HepG2 (cell line): ENCODE data around the gene MRPL43. TPM values are rescaled to one million over a fixed set of nuclear protein-coding genes. Genes with fewer than 3 reads are reported as not detected.
A peak's percentile ranks its signal among the peaks of the same experiment; 100 is the strongest.

Source experiments
- GABPA ChIP-seq, 2 experiments: IDR thresholded peaks; 2 replicates each; pipeline ENCODE4 v1.6.1; 2011 to 2016; ENCODE audit warnings: low read depth in 2 of 2, low read length in 1 of 2, missing biosample characterization in 1 of 2, missing genetic modification characterization in 1 of 2
- HNRNPK ChIP-seq: fragments of 200-400 bp; formaldehyde crosslinking; IDR thresholded peaks from 2 replicates; pipeline ENCODE4 v1.6.1; 2018; ENCODE audit warnings: low read length, low read depth, moderate library complexity, mild to moderate bottlenecking; ENCODE audit not compliant: poor library complexity, severe bottlenecking
- JUND ChIP-seq: sonication (generic); formaldehyde crosslinking; IDR thresholded peaks from 2 replicates; pipeline ENCODE4 v1.8.0; 2022; ENCODE audit warnings: mild to moderate bottlenecking, missing genetic modification reagents
- NFYC ChIP-seq: IDR thresholded peaks from 2 replicates; pipeline ENCODE4 v1.6.1; 2016; ENCODE audit warnings: missing genetic modification reagents, missing compliant biosample characterization
- NR2C2 ChIP-seq: sonication (generic); formaldehyde crosslinking; IDR thresholded peaks from 2 replicates; pipeline ENCODE4 v1.4.0; 2020; ENCODE audit warnings: missing genetic modification reagents, mild to moderate bottlenecking, moderate library complexity, borderline replicate concordance
- NR2F6 ChIP-seq, 2 experiments: IDR thresholded peaks; 2 replicates each; pipeline ENCODE4 v1.6.1; 2016; ENCODE audit warnings: antibody characterized with exemption in 1 of 2, mild to moderate bottlenecking in 1 of 2
- PCBP2 ChIP-seq: fragments of 200-400 bp; formaldehyde crosslinking; optimal IDR thresholded peaks from 2 replicates; pipeline ENCODE3; 2018; ENCODE audit warnings: low read length, low read depth; ENCODE audit not compliant: poor library complexity, severe bottlenecking
- ZNF232 ChIP-seq: sonication (generic); formaldehyde crosslinking; IDR thresholded peaks from 2 replicates; pipeline ENCODE4 v1.4.0; 2020; ENCODE audit warnings: missing genetic modification reagents, borderline replicate concordance
- ZNF329 ChIP-seq: sonication (generic); formaldehyde crosslinking; IDR thresholded peaks from 2 replicates; pipeline ENCODE4 v1.9.0; 2021; ENCODE audit warnings: low read depth, mild to moderate bottlenecking, missing genetic modification reagents
- polyA plus RNA-seq, 8 experiments: library from polyadenylated mRNA; depleted of rRNA in 3 of 8; stranded (reverse) in 7 of 8; unstranded in 1 of 8; fragments of >200 nt; fragmentation: Illumina TruSeq in 4 of 8; extraction: Trizol in 4 of 8; gene quantifications; 2 replicates each; pipeline versions ENCODE4 v1.2.1 to v1.2.3, GENCODE V29; 2011 to 2016; ENCODE audit warnings: low read depth in 4 of 8, missing spikeins in 1 of 8, mixed read lengths in 1 of 8; ENCODE audit not compliant: insufficient read depth in 1 of 8
- total RNA-seq, 5 experiments: library from RNA; depleted of rRNA; stranded (reverse); fragments of >200 nt; fragmentation: Illumina TruSeq; extraction: Trizol; gene quantifications; 2 replicates each; pipeline ENCODE4 v1.2.3, GENCODE V29; 2016; ENCODE audit warnings: low read depth in 1 of 5
- TF ChIP-seq, protein P1 (sequence below): sonication (generic); formaldehyde crosslinking; conservative IDR thresholded peaks from 2 replicates; pipeline ENCODE4 v1.5.0; 2020; ENCODE audit warnings: missing genetic modification reagents
- TF ChIP-seq, protein P2 (sequence below): sonication (generic); formaldehyde crosslinking; IDR thresholded peaks from one replicate; pipeline ENCODE4 v1.5.1; 2020; ENCODE audit warnings: mild to moderate bottlenecking, missing genetic modification reagents; ENCODE audit errors: not compliant biosample characterization
- TF ChIP-seq, protein P3 (sequence below): sonication (generic); formaldehyde crosslinking; conservative IDR thresholded peaks from 2 replicates; pipeline ENCODE4 v1.8.0; 2022; ENCODE audit warnings: mild to moderate bottlenecking, moderate library complexity, missing genetic modification reagents
- TF ChIP-seq, protein P4 (sequence below): sonication (generic); formaldehyde crosslinking; IDR thresholded peaks from 2 replicates; pipeline ENCODE4 v1.5.1; 2020; ENCODE audit warnings: mild to moderate bottlenecking, moderate library complexity, missing genetic modification reagents

MRPL43 gene
- total and polyA plus RNA-seq, 2 of the 13 experiments (the other 11 are each of a cell fraction or from before 2014, with no cell fraction given): 71.0 to 73.7 TPM

DNA sequence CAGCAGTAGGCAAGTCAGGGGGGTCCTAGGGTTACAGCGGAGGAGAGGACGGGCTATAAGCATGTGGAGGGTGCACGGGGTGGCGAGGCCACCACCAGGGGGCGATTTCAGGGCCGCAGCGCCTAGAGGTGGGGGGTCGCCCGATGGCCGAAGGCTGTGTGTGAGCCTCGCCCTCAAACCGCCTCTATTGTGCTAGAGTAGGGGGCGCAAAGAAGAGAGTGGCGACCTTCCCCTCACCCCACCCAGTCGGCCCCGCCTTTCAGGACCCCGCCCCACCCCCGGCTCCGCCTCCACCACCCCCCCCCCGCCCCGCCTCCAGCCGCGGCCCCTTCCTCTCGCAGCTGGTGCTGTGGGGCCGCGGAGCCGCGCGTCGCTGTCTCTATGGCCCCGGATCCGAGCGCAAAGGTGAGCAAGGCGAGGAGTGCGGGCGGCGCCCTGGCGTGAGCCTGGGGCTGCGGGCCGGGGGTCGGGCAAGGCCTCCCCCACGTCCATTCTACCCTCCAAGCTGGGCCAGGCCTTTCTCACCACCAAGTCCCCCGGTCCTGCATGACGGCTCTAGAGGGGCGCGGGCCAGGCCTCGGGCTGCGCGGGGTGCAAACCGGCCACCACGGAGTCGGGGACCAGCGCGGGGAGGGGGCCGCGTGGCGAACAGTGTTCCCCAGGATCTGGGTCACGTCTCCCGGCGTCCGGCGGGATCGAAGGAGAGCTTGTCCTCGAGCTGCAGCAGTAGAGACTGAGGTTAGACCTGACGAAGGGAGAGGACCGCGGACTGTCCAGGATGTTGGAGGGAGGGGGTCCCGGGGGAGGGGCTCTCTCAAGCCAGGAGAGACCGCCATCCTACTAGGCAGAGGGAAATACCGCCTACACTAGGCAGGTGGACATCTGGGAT is 17.9 kb downstream of the MRPL43 start, which contains the start of gene SEMA4G (continued):
- TF ChIP-seq ZNF329 (CRISPR knock-in tag): no peak
- TF ChIP-seq GABPA (IDR thresholded peaks at IDR 0.05; ENCODE audit: low read depth, low read length): no peak
- no peak for TF ChIP-seq GABPA (CRISPR knock-in tag; IDR thresholded peaks at IDR 0.05; ENCODE audit: low read depth)
- TF ChIP-seq ZNF232: no peak
- peak; percentile 34; the same call in 1 of the 2 replicates for TF ChIP-seq NR2F6 (IDR thresholded peaks at IDR 0.05)
- peak; percentile 6; the same call in 1 of the 2 replicates for TF ChIP-seq NR2F6 (CRISPR knock-in tag; IDR thresholded peaks at IDR 0.05)
- peak; percentile 65 for TF ChIP-seq HNRNPK
- TF ChIP-seq, protein P1, sequence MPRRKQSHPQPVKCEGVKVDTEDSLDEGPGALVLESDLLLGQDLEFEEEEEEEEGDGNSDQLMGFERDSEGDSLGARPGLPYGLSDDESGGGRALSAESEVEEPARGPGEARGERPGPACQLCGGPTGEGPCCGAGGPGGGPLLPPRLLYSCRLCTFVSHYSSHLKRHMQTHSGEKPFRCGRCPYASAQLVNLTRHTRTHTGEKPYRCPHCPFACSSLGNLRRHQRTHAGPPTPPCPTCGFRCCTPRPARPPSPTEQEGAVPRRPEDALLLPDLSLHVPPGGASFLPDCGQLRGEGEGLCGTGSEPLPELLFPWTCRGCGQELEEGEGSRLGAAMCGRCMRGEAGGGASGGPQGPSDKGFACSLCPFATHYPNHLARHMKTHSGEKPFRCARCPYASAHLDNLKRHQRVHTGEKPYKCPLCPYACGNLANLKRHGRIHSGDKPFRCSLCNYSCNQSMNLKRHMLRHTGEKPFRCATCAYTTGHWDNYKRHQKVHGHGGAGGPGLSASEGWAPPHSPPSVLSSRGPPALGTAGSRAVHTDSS: no peak
- TF ChIP-seq, protein P2, sequence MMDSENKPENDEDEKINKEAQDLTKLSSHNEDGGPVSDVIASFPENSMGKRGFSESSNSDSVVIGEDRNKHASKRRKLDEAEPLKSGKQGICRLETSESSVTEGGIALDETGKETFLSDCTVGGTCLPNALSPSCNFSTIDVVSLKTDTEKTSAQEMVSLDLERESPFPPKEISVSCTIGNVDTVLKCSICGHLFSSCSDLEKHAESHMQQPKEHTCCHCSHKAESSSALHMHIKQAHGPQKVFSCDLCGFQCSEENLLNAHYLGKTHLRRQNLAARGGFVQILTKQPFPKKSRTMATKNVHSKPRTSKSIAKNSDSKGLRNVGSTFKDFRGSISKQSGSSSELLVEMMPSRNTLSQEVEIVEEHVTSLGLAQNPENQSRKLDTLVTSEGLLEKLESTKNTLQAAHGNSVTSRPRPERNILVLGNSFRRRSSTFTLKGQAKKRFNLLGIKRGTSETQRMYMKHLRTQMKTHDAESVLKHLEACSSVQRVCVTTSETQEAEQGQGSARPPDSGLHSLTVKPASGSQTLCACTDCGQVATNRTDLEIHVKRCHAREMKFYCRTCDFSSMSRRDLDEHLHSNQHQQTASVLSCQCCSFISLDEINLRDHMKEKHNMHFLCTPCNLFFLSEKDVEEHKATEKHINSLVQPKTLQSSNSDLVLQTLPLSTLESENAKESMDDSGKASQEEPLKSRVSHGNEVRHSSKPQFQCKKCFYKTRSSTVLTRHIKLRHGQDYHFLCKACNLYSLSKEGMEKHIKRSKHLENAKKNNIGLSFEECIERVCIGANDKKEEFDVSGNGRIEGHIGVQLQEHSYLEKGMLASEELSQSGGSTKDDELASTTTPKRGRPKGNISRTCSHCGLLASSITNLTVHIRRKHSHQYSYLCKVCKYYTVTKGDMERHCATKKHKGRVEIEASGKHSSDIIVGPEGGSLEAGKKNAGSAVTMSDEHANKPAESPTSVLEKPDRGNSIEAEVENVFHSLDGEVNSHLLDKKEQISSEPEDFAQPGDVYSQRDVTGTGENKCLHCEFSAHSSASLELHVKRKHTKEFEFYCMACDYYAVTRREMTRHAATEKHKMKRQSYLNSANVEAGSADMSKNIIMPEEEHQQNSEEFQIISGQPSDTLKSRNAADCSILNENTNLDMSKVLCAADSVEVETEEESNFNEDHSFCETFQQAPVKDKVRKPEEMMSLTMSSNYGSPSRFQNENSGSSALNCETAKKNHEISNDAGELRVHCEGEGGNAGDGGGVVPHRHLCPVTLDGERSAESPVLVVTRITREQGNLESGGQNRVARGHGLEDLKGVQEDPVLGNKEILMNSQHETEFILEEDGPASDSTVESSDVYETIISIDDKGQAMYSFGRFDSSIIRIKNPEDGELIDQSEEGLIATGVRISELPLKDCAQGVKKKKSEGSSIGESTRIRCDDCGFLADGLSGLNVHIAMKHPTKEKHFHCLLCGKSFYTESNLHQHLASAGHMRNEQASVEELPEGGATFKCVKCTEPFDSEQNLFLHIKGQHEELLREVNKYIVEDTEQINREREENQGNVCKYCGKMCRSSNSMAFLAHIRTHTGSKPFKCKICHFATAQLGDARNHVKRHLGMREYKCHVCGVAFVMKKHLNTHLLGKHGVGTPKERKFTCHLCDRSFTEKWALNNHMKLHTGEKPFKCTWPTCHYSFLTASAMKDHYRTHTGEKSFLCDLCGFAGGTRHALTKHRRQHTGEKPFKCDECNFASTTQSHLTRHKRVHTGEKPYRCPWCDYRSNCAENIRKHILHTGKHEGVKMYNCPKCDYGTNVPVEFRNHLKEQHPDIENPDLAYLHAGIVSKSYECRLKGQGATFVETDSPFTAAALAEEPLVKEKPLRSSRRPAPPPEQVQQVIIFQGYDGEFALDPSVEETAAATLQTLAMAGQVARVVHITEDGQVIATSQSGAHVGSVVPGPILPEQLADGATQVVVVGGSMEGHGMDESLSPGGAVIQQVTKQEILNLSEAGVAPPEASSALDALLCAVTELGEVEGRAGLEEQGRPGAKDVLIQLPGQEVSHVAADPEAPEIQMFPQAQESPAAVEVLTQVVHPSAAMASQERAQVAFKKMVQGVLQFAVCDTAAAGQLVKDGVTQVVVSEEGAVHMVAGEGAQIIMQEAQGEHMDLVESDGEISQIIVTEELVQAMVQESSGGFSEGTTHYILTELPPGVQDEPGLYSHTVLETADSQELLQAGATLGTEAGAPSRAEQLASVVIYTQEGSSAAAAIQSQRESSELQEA (CRISPR knock-in tag): peak; percentile 48
- no peak for TF ChIP-seq JUND (CRISPR knock-in tag)
- 0 out of 2 replicates have a peak, but pooled peaks have one; percentile 49 for TF ChIP-seq NR2C2
- TF ChIP-seq, protein P3, sequence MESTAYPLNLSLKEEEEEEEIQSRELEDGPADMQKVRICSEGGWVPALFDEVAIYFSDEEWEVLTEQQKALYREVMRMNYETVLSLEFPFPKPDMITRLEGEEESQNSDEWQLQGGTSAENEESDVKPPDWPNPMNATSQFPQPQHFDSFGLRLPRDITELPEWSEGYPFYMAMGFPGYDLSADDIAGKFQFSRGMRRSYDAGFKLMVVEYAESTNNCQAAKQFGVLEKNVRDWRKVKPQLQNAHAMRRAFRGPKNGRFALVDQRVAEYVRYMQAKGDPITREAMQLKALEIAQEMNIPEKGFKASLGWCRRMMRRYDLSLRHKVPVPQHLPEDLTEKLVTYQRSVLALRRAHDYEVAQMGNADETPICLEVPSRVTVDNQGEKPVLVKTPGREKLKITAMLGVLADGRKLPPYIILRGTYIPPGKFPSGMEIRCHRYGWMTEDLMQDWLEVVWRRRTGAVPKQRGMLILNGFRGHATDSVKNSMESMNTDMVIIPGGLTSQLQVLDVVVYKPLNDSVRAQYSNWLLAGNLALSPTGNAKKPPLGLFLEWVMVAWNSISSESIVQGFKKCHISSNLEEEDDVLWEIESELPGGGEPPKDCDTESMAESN (CRISPR knock-in tag): no peak
- TF ChIP-seq, protein P4, sequence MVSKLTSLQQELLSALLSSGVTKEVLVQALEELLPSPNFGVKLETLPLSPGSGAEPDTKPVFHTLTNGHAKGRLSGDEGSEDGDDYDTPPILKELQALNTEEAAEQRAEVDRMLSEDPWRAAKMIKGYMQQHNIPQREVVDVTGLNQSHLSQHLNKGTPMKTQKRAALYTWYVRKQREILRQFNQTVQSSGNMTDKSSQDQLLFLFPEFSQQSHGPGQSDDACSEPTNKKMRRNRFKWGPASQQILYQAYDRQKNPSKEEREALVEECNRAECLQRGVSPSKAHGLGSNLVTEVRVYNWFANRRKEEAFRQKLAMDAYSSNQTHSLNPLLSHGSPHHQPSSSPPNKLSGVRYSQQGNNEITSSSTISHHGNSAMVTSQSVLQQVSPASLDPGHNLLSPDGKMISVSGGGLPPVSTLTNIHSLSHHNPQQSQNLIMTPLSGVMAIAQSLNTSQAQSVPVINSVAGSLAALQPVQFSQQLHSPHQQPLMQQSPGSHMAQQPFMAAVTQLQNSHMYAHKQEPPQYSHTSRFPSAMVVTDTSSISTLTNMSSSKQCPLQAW (CRISPR knock-in tag): peak; percentile 51
- no peak for TF ChIP-seq PCBP2
- no peak for TF ChIP-seq NFYC (CRISPR knock-in tag)
